Erythroblast (primary cell): Measurements from ENCODE around the gene ALG14.

Source experiments
- DNase-seq, 2 experiments: peaks; one replicate each; lab custom pipeline; 2025; lab: John Stamatoyannopoulos, UW
- GATA1 ChIP-seq: IDR thresholded peaks from 2 replicates; pipeline ENCODE4 v1.6.1; 2011; ENCODE audit warnings: low read depth, mild to moderate bottlenecking, control low read depth, low read length, moderate library complexity
- POLR2A ChIP-seq: IDR thresholded peaks from 2 replicates; pipeline ENCODE4 v1.6.1; 2011; ENCODE audit warnings: mild to moderate bottlenecking, low read length

The ALG14 gene

GRCh38 chr1:94980582-94981574, 91.9 kb downstream of the ALG14 start:
- TF ChIP-seq GATA1 (no peak), POLR2A (no peak)
- no peak for DNase-seq

DNA sequence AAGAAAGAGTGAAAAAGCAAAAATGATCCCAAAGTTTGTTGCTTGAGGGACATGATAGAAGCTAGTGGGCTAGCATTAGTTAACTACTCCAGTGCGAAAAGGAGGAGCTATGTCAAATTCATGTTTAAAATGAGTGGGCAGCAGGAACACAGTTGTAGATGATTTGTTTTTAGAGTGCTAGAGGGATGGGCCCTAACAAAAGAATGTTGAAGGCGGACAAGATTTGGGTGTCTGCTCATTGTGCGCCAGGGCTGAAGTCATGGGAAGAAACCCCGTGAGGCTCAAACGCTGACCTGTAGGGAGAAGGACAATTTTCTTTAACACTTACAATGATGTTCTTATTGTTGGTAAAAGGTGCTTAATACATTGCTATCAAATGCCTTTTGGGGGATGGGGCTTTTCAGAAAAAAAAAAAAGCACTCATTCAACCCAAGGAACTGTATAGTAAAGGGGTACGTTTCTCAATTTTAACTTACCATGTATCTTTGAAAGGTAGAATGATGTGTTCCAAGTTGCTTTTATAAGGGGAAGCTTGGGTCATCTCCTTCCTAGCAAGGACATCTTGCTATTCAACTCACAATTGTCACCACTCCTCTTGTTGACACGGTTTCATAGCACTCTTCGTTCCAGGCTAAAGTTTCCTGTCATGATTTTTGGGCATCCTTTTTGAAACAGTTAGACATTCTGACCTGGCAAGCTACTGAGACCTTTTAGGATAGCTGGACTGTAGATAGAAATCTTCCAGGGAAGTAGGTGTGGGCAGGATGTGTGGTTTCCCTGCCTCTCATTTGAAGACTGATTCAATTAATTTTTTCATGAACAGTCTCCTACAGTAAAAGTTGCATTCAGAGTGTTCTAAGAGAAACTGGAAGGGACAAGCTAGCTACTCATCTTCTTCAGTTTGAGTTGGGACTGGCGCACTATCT, 92.8 kb downstream of the ALG14 start:
- no peak for DNase-seq
- no peak for TF ChIP-seq GATA1
- no peak for TF ChIP-seq POLR2A

DNA sequence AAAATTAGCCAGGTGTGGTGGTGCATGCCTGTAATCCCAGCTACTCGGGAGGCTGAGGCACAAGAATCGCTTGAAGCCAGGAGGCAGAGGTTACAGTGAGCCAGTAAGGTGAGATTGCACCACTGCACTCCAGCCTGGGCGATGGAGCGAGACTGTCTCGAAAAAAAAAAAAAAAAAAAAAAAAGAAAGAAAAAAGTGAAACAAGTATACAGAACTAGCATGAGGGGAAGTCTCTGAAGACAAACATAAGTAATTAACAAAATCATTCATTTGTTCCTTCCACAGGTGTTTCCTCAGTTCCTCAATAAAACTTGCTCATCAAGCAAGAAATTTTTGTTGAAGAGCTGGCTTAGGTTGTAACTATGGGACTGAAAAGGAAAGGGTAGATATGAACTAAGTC, 93.6 kb downstream of the ALG14 start:
- no peak for TF ChIP-seq GATA1
- TF ChIP-seq POLR2A = no peak
- no peak for DNase-seq

DNA sequence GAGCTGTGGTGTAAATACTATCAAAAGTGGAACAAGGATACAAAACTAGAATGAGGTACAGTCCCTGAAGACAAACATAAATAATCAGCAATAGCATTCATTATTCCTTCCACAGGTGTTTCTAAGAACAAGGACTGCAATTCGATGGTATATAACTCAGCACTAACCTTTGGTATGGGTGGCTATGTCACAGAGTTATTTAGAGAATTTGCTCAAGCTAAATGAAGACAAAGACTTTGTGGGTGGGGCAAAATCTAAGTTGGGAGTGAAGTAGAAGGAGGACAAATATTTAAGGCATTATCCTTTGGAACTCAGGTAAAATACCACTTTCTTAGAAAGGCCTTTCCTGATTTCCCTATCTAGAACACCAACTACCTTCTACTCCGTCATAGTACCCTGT, 94.3 kb downstream of the ALG14 start:
- DNase-seq = no peak
- no peak for TF ChIP-seq GATA1
- TF ChIP-seq POLR2A = no peak

DNA sequence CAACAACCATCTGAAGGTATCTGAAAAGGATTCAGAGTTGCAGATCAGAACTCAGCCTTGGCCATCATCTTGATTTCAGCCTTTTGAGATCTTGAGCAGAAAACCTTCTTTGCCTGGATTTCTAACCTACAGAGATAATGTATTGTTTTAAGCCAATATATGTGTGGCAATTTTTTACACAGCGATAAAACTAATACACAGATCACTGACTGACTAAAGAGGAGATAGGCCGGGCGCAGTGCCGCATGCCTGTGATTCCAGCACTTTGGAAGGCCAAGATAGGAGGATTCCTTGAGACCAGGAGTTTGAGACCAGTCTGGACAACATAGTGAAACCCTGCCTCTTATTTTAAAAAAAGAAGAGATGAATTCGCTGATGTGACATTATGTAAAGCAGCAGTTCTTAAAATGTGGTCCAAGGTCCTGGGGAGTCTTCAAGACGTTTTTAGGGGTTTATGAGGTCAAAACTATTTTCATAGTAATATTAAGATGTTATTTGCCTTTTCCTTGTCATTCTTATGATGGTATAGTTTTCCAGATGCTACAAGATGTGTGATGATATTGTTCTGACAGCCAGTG, 95.7 kb downstream of the ALG14 start:
- TF ChIP-seq GATA1 = no peak
- TF ChIP-seq POLR2A = no peak
- no peak for DNase-seq

DNA sequence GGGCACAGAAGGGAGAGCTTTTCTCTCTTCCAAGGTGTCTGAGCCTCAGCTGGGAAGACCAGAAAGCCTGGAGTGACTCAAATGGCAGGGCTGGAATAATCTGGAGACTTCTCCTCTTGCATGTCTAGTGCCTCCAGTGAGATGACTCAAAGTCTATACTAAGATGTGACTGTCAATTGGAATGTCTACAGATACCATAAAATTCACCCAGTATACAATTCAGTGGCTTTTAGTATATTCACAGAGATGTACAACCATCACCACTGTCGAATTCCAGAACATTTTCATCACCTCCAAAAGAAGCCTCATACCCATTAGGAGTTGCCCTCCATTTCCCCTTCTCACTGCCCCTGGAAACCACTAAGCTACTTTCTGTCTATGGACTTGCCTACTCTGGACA, 97.9 kb downstream of the ALG14 start:
- no peak for DNase-seq
- no peak for TF ChIP-seq POLR2A

- DNase-seq = no peak
- no peak for TF ChIP-seq GATA1
- TF ChIP-seq POLR2A = no peak
These were observed 98.5 kb downstream of the ALG14 start for GRCh38 chr1:94974241-94974640.

DNA sequence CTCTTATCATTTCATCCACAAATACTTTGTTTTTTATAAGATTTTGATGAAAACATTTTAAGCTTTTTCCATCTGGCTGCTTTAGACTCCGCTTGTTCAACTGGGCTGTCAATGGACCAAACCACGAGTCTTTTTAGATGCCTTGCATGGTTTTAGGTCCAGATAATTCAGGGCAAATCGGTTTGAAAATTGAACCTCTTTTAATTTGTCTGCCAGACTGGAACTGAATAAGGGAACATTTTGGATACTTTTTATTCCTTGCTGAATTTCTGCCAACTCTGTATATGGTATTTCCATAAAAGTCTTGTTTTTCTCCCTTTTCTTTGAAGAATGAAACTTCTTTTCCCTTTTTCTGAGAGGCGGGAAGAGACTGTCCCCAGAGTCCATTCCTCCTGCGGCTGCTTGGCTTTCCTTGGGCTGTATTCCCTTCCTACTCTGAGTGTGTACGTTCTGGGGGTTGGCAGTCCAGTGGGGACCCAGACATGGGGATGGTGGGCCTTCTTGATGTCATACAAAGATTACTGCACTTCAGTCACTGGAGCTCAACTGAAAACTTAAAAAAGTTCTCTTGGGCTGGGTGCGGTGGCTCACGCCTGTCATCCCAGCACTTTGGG, 99.3 kb downstream of the ALG14 start:
- no peak for DNase-seq
- TF ChIP-seq GATA1 (no peak), POLR2A (no peak)

DNA sequence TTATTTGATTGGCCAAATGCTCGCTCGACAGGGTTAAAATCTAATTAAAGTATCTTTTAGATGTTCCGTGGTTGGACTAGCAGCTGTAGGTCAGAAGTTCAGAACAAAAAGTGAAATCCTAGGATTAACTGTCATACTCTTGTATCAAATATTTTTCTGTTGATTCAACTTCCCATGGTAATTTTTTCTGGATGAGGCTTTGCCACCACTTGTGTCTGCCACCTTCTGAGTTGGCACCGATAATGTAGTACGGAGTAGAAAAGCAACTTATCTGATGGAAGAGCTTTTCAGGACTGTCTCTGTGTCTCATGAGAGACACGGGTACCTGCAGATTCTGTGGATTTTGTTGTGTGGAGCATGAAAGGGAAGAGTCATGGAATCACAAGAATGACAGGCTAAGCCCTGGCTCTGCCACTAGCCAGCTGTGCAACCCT, 101.2 kb downstream of the ALG14 start:
- no peak for DNase-seq

GRCh38 chr1:94970783-94971182, 102.0 kb downstream of the ALG14 start:
- no peak for DNase-seq

More for the DNA sequence above, 101.2 kb downstream of the ALG14 start:
- TF ChIP-seq GATA1 (no peak), POLR2A (no peak)

GRCh38 chr1:94969137-94969536, 103.6 kb downstream of the ALG14 start:
- DNase-seq = no peak
- TF ChIP-seq GATA1 = no peak
- no peak for TF ChIP-seq POLR2A

More at GRCh38 chr1:94970783-94971182, 102.0 kb downstream of the ALG14 start:
- TF ChIP-seq POLR2A (no peak), GATA1 (no peak)

- TF ChIP-seq POLR2A = no peak
- TF ChIP-seq GATA1 = no peak
- no peak for DNase-seq
These were observed 106.7 kb downstream of the ALG14 start for GRCh38 chr1:94966033-94966432.

- TF ChIP-seq GATA1 (no peak), POLR2A (no peak)
- DNase-seq = no peak
These were observed 108.9 kb downstream of the ALG14 start for GRCh38 chr1:94963864-94964263.
